HFFc6 (cell line): ENCODE data around the gene TMCC2. TPM values are rescaled to one million over a fixed set of nuclear protein-coding genes. Genes with fewer than 3 reads are reported as not detected.

ENCODE experiments used
- DNase-seq: peaks from one replicate; pipeline ENCODE4 v3.0.0-alpha.2; 2018
- H3K27ac Mint-ChIP-seq: 2 replicates; pipeline ENCODE4 v1.8.0; 2020; ENCODE audit warnings: mild to moderate bottlenecking, mixed read lengths
- H3K27me3 Mint-ChIP-seq: 2 replicates; pipeline ENCODE4 v1.8.0; 2021; ENCODE audit warnings: mild to moderate bottlenecking, moderate library complexity, mixed read lengths; ENCODE audit not compliant: insufficient read depth
- H3K36me3 Mint-ChIP-seq: 2 replicates; pipeline ENCODE4 v1.8.0; 2021; ENCODE audit warnings: low read depth, mixed read lengths
- H3K4me1 Mint-ChIP-seq: 2 replicates; pipeline ENCODE4 v1.8.0; 2020; ENCODE audit warnings: low read depth, mixed read lengths
- H3K4me3 Mint-ChIP-seq: 2 replicates; pipeline ENCODE4 v1.8.0; 2020; ENCODE audit warnings: mild to moderate bottlenecking, moderate library complexity, mixed read lengths
- H3K9me3 Mint-ChIP-seq: 2 replicates; pipeline ENCODE4 v1.8.0; 2020; ENCODE audit warnings: mild to moderate bottlenecking, mixed read lengths
- total RNA-seq, 6 experiments: library from RNA; stranded (reverse); fragmentation: NEBNext Ultra II Directional; extraction: Animal tissue kit (Norgen Biotek cat#: 25700); gene quantifications; 2 replicates in 1 of 6; 3 replicates in 5 of 6; pipeline ENCODE4 v1.2.3, GENCODE V29; 2021
- TF ChIP-seq, protein P1 (sequence below): fragments of 200-600 bp; sonication (generic); IDR thresholded peaks from 2 replicates; pipeline ENCODE4 v1.5.0; 2021; ENCODE audit warnings: antibody characterized with exemption, mild to moderate bottlenecking

Gene TMCC2
- total RNA-seq, 6 experiments from 2014 or later = 3.4 to 4.2 (median 3.9) TPM

GRCh38 chr1:205269711-205270110, 42.0 kb downstream of the TMCC2 start:
- no peak for DNase-seq
- Mint-ChIP-seq H3K27me3 (0 out of 2 replicates have a peak, but pooled peaks cover 2% of the 10 kb centered on the region), H3K9me3 (no peaks in the 10 kb centered on the region), H3K27ac (no peak overlapping the region), H3K4me3 (no peak overlapping the region), H3K4me1 (peaks cover 25% of the 10 kb centered on the region), H3K36me3 (peaks cover 4% of the 10 kb centered on the region; the same call in 1 of the 2 replicates)
- TF ChIP-seq, protein P1, sequence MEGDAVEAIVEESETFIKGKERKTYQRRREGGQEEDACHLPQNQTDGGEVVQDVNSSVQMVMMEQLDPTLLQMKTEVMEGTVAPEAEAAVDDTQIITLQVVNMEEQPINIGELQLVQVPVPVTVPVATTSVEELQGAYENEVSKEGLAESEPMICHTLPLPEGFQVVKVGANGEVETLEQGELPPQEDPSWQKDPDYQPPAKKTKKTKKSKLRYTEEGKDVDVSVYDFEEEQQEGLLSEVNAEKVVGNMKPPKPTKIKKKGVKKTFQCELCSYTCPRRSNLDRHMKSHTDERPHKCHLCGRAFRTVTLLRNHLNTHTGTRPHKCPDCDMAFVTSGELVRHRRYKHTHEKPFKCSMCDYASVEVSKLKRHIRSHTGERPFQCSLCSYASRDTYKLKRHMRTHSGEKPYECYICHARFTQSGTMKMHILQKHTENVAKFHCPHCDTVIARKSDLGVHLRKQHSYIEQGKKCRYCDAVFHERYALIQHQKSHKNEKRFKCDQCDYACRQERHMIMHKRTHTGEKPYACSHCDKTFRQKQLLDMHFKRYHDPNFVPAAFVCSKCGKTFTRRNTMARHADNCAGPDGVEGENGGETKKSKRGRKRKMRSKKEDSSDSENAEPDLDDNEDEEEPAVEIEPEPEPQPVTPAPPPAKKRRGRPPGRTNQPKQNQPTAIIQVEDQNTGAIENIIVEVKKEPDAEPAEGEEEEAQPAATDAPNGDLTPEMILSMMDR = no peak

- Mint-ChIP-seq H3K27ac (peak overlapping the region; percentile 63; the same call in 1 of the 2 replicates), H3K4me1 (peaks cover 25% of the 10 kb centered on the region), H3K36me3 (peaks cover 4% of the 10 kb centered on the region; the same call in 1 of the 2 replicates), H3K4me3 (no peak overlapping the region), H3K27me3 (0 out of 2 replicates have a peak, but pooled peaks cover 2% of the 10 kb centered on the region), H3K9me3 (no peaks in the 10 kb centered on the region)
- DNase-seq = no peak
- TF ChIP-seq, protein P1 = no peak
These were observed 42.5 kb downstream of the TMCC2 start for GRCh38 chr1:205270271-205270670.

DNA sequence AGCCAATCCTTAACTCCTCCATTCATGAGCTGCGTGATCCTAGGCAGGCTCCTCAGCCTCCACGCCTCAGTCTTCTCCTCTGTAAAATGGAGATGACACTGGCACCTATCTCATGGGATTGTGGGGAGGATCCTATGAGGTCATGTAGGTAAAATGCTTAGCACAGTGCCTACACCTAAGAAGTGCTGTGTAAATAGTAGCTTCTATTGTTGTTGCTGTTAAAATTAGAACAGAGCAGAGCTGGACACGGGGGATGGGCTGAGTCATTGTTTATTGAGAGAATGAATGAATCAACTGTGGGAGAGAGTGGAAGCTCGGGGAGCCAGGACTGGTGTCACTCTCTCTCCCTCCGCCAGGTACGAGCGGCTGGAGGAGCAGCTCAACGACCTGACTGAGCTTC, 43.0 kb downstream of the TMCC2 start:
- Mint-ChIP-seq H3K4me3 (peak overlapping the region; percentile 29; the same call in 1 of the 2 replicates), H3K27ac (peak overlapping the region; percentile 63), H3K36me3 (peaks cover 4% of the 10 kb centered on the region; the same call in 1 of the 2 replicates), H3K9me3 (no peaks in the 10 kb centered on the region), H3K4me1 (peaks cover 25% of the 10 kb centered on the region), H3K27me3 (0 out of 2 replicates have a peak, but pooled peaks cover 1% of the 10 kb centered on the region)
- TF ChIP-seq, protein P1 = no peak
- DNase-seq = peak; percentile 62

GRCh38 chr1:205271277-205271676, 43.5 kb downstream of the TMCC2 start:
- peaks cover 4% of the 10 kb centered on the region; the same call in 1 of the 2 replicates for H3K36me3 Mint-ChIP-seq
- peaks cover 25% of the 10 kb centered on the region for H3K4me1 Mint-ChIP-seq
- peak overlapping the region; percentile 29; the same call in 1 of the 2 replicates for H3K4me3 Mint-ChIP-seq
- no peak for DNase-seq
- no peaks in the 10 kb centered on the region for H3K9me3 Mint-ChIP-seq
- H3K27me3 Mint-ChIP-seq = peaks cover 2% of the 10 kb centered on the region; the same call in 1 of the 2 replicates
- H3K27ac Mint-ChIP-seq = peak overlapping the region; percentile 63; the same call in 1 of the 2 replicates
- TF ChIP-seq, protein P1 = peak; percentile 61

- TF ChIP-seq, protein P1 = no peak
- Mint-ChIP-seq H3K4me3 (no peak overlapping the region), H3K27me3 (peaks cover 3% of the 10 kb centered on the region; the same call in 1 of the 2 replicates), H3K4me1 (peaks cover 21% of the 10 kb centered on the region), H3K27ac (no peak overlapping the region), H3K9me3 (no peaks in the 10 kb centered on the region), H3K36me3 (peaks cover 4% of the 10 kb centered on the region; the same call in 1 of the 2 replicates)
- DNase-seq = no peak
These were observed 44.0 kb downstream of the TMCC2 start for GRCh38 chr1:205271745-205272144.
